Stimulated activated effector memory CD8-positive, alpha-beta T cell treated with anti-CD3 and anti-CD28 coated beads, Interleukin-12 subunit alpha, Interleukin-12 subunit beta, amount 100 ng/mL, for 72 hours (primary cell): ENCODE results near the gene ZNF516.

Experiments used
- ATAC-seq: fragments of 150-1000 bp; cut with Tn5 transposase; 2 replicates; pipeline ENCODE4 v1.10.0; 2021
- DNase-seq, 2 donors: peaks; one replicate each; pipeline ENCODE4 v3.0.0; 2021 to 2022; ENCODE audit warnings: low spot score in 2 of 2
- H3K27ac Mint-ChIP-seq: one replicate; pipeline ENCODE4 v1.8.0; 2022; ENCODE audit warnings: mild to moderate bottlenecking, mixed read lengths
- H3K36me3 Mint-ChIP-seq: one replicate; pipeline ENCODE4 v1.8.0; 2022; ENCODE audit warnings: mild to moderate bottlenecking, mixed read lengths
- H3K4me1 Mint-ChIP-seq: one replicate; pipeline ENCODE4 v1.8.0; 2022; ENCODE audit warnings: mixed read lengths
- H3K4me3 Mint-ChIP-seq: one replicate; pipeline ENCODE4 v1.8.0; 2022; ENCODE audit warnings: mild to moderate bottlenecking, mixed read lengths
- H3K9me3 Mint-ChIP-seq: one replicate; pipeline ENCODE4 v1.8.0; 2022; ENCODE audit warnings: mixed read lengths

The ZNF516 gene

GRCh38 chr18:76450452-76451395 lies 44.3 kb downstream of the ZNF516 start:
- peaks cover 44% of the 10 kb centered on the region for H3K4me1 Mint-ChIP-seq
- no peaks in the 10 kb centered on the region for H3K9me3 Mint-ChIP-seq
- peak; percentile 25 for ATAC-seq
- peak overlapping the region; percentile 68 for H3K4me3 Mint-ChIP-seq
- H3K27ac Mint-ChIP-seq, result peak overlapping the region; percentile 71
- DNase-seq, result no peak
- H3K36me3 Mint-ChIP-seq, result no peaks in the 10 kb centered on the region

- H3K4me3 Mint-ChIP-seq, result no peak overlapping the region
- H3K36me3 Mint-ChIP-seq, result no peaks in the 10 kb centered on the region
- ATAC-seq, result peak; percentile 31
- H3K9me3 Mint-ChIP-seq, result no peaks in the 10 kb centered on the region
- H3K27ac Mint-ChIP-seq, result no peak overlapping the region
- no peak for DNase-seq
- peaks cover 44% of the 10 kb centered on the region for H3K4me1 Mint-ChIP-seq
Measured at GRCh38 chr18:76449111-76449453, 46.0 kb downstream of the ZNF516 start.

- Mint-ChIP-seq H3K4me3 (no peak overlapping the region), H3K4me1 (peaks cover 44% of the 10 kb centered on the region), H3K9me3 (no peaks in the 10 kb centered on the region), H3K27ac (peak overlapping the region; percentile 53), H3K36me3 (no peaks in the 10 kb centered on the region)
- ATAC-seq (no peak), DNase-seq (no peak)
Measured at GRCh38 chr18:76448256-76449110, 46.6 kb downstream of the ZNF516 start.

GRCh38 chr18:76447258-76447890 lies 47.7 kb downstream of the ZNF516 start:
- H3K36me3 Mint-ChIP-seq, result no peaks in the 10 kb centered on the region
- H3K4me1 Mint-ChIP-seq, result peaks cover 34% of the 10 kb centered on the region
- no peak overlapping the region for H3K27ac Mint-ChIP-seq
- H3K4me3 Mint-ChIP-seq, result no peak overlapping the region
- DNase-seq, result no peak
- no peaks in the 10 kb centered on the region for H3K9me3 Mint-ChIP-seq
- no peak for ATAC-seq

GRCh38 chr18:76446321-76447257 lies 48.5 kb downstream of the ZNF516 start:
- H3K9me3 Mint-ChIP-seq, result no peaks in the 10 kb centered on the region
- DNase-seq, result no peak
- H3K4me1 Mint-ChIP-seq, result peaks cover 32% of the 10 kb centered on the region
- no peak overlapping the region for H3K4me3 Mint-ChIP-seq
- H3K27ac Mint-ChIP-seq, result no peak overlapping the region
- ATAC-seq, result no peak
- no peaks in the 10 kb centered on the region for H3K36me3 Mint-ChIP-seq

- DNase-seq (no peak), ATAC-seq (no peak)
- Mint-ChIP-seq H3K36me3 (no peaks in the 10 kb centered on the region), H3K27ac (no peak overlapping the region), H3K4me1 (peaks cover 30% of the 10 kb centered on the region), H3K4me3 (no peak overlapping the region), H3K9me3 (no peaks in the 10 kb centered on the region)
Measured at GRCh38 chr18:76445741-76446232, 49.3 kb downstream of the ZNF516 start.

- no peaks in the 10 kb centered on the region for H3K36me3 Mint-ChIP-seq
- DNase-seq (no peak), ATAC-seq (no peak)
- no peak overlapping the region for H3K4me3 Mint-ChIP-seq
- H3K27ac Mint-ChIP-seq, result no peak overlapping the region
- H3K9me3 Mint-ChIP-seq, result no peaks in the 10 kb centered on the region
- H3K4me1 Mint-ChIP-seq, result peaks cover 26% of the 10 kb centered on the region
Measured at GRCh38 chr18:76445275-76445674, 49.8 kb downstream of the ZNF516 start.

GRCh38 chr18:76444446-76445105 lies 50.5 kb downstream of the ZNF516 start:
- H3K36me3 Mint-ChIP-seq, result peaks cover 3% of the 10 kb centered on the region
- H3K9me3 Mint-ChIP-seq, result no peaks in the 10 kb centered on the region
- no peak overlapping the region for H3K4me3 Mint-ChIP-seq
- no peak overlapping the region for H3K27ac Mint-ChIP-seq
- H3K4me1 Mint-ChIP-seq, result peaks cover 26% of the 10 kb centered on the region
- DNase-seq (no peak), ATAC-seq (no peak)

GRCh38 chr18:76443519-76444445 lies 51.3 kb downstream of the ZNF516 start:
- Mint-ChIP-seq H3K27ac (no peak overlapping the region), H3K9me3 (no peaks in the 10 kb centered on the region), H3K4me3 (no peak overlapping the region), H3K36me3 (peaks cover 6% of the 10 kb centered on the region), H3K4me1 (peaks cover 19% of the 10 kb centered on the region)
- DNase-seq (no peak), ATAC-seq (peak; percentile 5)

GRCh38 chr18:76442413-76443171 lies 52.5 kb downstream of the ZNF516 start:
- ATAC-seq, result no peak
- H3K4me3 Mint-ChIP-seq, result no peak overlapping the region
- no peaks in the 10 kb centered on the region for H3K9me3 Mint-ChIP-seq
- no peak for DNase-seq
- peaks cover 6% of the 10 kb centered on the region for H3K36me3 Mint-ChIP-seq
- H3K27ac Mint-ChIP-seq, result no peak overlapping the region
- peaks cover 11% of the 10 kb centered on the region for H3K4me1 Mint-ChIP-seq

GRCh38 chr18:76441668-76442412 lies 53.2 kb downstream of the ZNF516 start:
- peaks cover 11% of the 10 kb centered on the region for H3K4me1 Mint-ChIP-seq
- H3K9me3 Mint-ChIP-seq, result no peaks in the 10 kb centered on the region
- no peak for DNase-seq
- no peak overlapping the region for H3K4me3 Mint-ChIP-seq
- peaks cover 10% of the 10 kb centered on the region for H3K36me3 Mint-ChIP-seq
- H3K27ac Mint-ChIP-seq, result no peak overlapping the region
- peak; percentile 6 for ATAC-seq

- Mint-ChIP-seq H3K27ac (no peak overlapping the region), H3K36me3 (peaks cover 11% of the 10 kb centered on the region), H3K4me1 (peaks cover 4% of the 10 kb centered on the region), H3K9me3 (no peaks in the 10 kb centered on the region), H3K4me3 (no peak overlapping the region)
- ATAC-seq, result peak; percentile 6
- no peak for DNase-seq
Measured at GRCh38 chr18:76441002-76441667, 53.9 kb downstream of the ZNF516 start.
